Upper lobe of left lung (tissue), 6 donors: ENCODE results near the gene NCBP3. TPM values are rescaled to one million over a fixed set of nuclear protein-coding genes. Genes with fewer than 3 reads are reported as not detected.

Experiments
- ATAC-seq, 2 donors: fragments of 200-7000 bp; cut with Tn5 transposase; one replicate each; pipeline ENCODE4 v1.9.1; 2022; ENCODE audit warnings: mild to moderate bottlenecking in 2 of 2, moderate library complexity in 2 of 2; ENCODE audit not compliant: low FRiP score in 2 of 2
- DNase-seq, 2 donors: peaks; one replicate each; pipeline ENCODE4 v3.0.0-alpha.2; 2019 to 2020
- H3K27ac ChIP-seq, 4 donors: fragments of 200-600 bp; sonication (generic); one replicate each; pipeline ENCODE4 v1.5.1; 2016 to 2019
- H3K27me3 ChIP-seq, 4 donors: fragments of 200-600 bp; sonication (generic); one replicate each; pipeline ENCODE4 v1.5.1; 2017 to 2019
- H3K36me3 ChIP-seq, 4 donors: fragments of 200-600 bp; sonication (generic); one replicate each; pipeline ENCODE4 v1.5.1; 2016 to 2019
- H3K4me1 ChIP-seq, 4 donors: fragments of 200-600 bp; sonication (generic); one replicate each; pipeline ENCODE4 v1.5.1; 2018 to 2019
- H3K4me3 ChIP-seq, 4 donors: fragments of 200-600 bp; sonication (generic); one replicate each; pipeline ENCODE4 v1.5.1; 2017 to 2019; ENCODE audit warnings: mild to moderate bottlenecking in 2 of 4, moderate library complexity in 1 of 4
- H3K9me3 ChIP-seq, 4 donors: fragments of 200-600 bp; sonication (generic); one replicate each; pipeline ENCODE4 v1.5.1; 2018 to 2019
- EP300 ChIP-seq, 4 donors: sonication (generic); formaldehyde crosslinking; IDR thresholded peaks; one replicate each; pipeline ENCODE4 v1.5.1; 2017; ENCODE audit warnings: antibody characterized with exemption in 4 of 4, control low read depth in 2 of 4
- POLR2A ChIP-seq, 4 donors: fragments of 450-650 bp; IDR thresholded peaks; one replicate each; pipeline ENCODE4 v1.5.1; 2016 to 2017; ENCODE audit warnings: antibody characterized with exemption in 4 of 4, mild to moderate bottlenecking in 2 of 4
- POLR2AphosphoS5 ChIP-seq, 2 donors: sonication (generic); formaldehyde crosslinking; IDR thresholded peaks; one replicate each; pipeline ENCODE4 v1.5.1; 2017; ENCODE audit warnings: antibody characterized with exemption in 2 of 2
- WGBS, 2 donors: methylation state at CpG; one replicate each; pipeline ENCODE4 v1.1.5; 2017 to 2018; 5-methylcytosine and 5-hydroxymethylcytosine counted together
- total RNA-seq, 6 donors: library from RNA; depleted of rRNA in 4 of 6; stranded (reverse); fragments of >200 nt in 4 of 6; gene quantifications; one replicate each; pipeline versions ENCODE4 v1.1.0 to v1.2.1, GENCODE V29; 2016 to 2021
- TF ChIP-seq, protein P1 (sequence below), 6 experiments: fragments of 450-650 bp in 4 of 6; fragments of 200-600 bp in 2 of 6; sonication (generic) in 2 of 6; IDR thresholded peaks; one replicate each; pipeline ENCODE4 v1.5.1; 2016 to 2019; ENCODE audit warnings: antibody characterized with exemption in 6 of 6
- donor health status: DM: no; HTN: no; CAD: no; lungs with moderate emphysema.
- donor health status: DM: no; HTN: yes; CAD: no; lungs with severe emphysema.

The NCBP3 gene
- total RNA-seq, 6 donors from 2014 or later: 17.3 to 43.0 (median 32.5) TPM

DNA sequence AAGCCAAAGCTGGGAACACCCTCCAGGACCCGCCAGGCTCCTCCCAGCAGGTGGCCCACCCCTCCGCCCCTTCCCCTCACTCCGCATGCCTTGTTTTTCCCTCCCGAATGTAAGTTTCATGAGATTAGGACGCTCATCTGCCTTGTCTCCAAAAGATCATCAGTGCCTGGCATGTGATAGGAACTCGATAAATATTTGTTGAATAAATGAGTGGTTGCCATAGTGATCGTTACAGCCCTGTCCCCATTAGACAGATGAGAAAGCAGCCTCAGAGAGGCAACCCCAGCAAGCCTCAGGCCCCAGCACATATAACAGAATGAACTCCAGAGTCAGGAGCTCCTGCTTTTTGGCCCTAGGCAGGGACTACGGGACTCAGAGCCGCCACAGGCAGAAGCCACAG is 41.8 kb upstream of the NCBP3 start:
- WGBS, 2 donors: 72 to 83% methylated on average over 8 to 9 of the region's 9 CpGs
- peak overlapping the region; percentile 57 to 88 (median 86) for H3K27ac ChIP-seq
- peaks cover 0 to 18% (median 3%) of the 10 kb centered on the region in 4 donors for H3K36me3 ChIP-seq
- DNase-seq (no peak), ATAC-seq (peak in 1 of 2 donors; percentile 0)
- H3K4me1 ChIP-seq: peaks cover 49 to 65% (median 54%) of the 10 kb centered on the region in 4 donors
- H3K27me3 ChIP-seq: peaks cover 0 to 3% (median 0%) of the 10 kb centered on the region in 4 donors
- H3K9me3 ChIP-seq: no peaks in the 10 kb centered on the region
- no peak overlapping the region for H3K4me3 ChIP-seq
- TF ChIP-seq POLR2AphosphoS5 (IDR thresholded peaks at IDR 0.05) (no peak), POLR2A (IDR thresholded peaks at IDR 0.05) (no peak), EP300 (IDR thresholded peaks at IDR 0.05) (no peak)
- TF ChIP-seq, protein P1, sequence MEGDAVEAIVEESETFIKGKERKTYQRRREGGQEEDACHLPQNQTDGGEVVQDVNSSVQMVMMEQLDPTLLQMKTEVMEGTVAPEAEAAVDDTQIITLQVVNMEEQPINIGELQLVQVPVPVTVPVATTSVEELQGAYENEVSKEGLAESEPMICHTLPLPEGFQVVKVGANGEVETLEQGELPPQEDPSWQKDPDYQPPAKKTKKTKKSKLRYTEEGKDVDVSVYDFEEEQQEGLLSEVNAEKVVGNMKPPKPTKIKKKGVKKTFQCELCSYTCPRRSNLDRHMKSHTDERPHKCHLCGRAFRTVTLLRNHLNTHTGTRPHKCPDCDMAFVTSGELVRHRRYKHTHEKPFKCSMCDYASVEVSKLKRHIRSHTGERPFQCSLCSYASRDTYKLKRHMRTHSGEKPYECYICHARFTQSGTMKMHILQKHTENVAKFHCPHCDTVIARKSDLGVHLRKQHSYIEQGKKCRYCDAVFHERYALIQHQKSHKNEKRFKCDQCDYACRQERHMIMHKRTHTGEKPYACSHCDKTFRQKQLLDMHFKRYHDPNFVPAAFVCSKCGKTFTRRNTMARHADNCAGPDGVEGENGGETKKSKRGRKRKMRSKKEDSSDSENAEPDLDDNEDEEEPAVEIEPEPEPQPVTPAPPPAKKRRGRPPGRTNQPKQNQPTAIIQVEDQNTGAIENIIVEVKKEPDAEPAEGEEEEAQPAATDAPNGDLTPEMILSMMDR (IDR thresholded peaks at IDR 0.05): no peak

DNA sequence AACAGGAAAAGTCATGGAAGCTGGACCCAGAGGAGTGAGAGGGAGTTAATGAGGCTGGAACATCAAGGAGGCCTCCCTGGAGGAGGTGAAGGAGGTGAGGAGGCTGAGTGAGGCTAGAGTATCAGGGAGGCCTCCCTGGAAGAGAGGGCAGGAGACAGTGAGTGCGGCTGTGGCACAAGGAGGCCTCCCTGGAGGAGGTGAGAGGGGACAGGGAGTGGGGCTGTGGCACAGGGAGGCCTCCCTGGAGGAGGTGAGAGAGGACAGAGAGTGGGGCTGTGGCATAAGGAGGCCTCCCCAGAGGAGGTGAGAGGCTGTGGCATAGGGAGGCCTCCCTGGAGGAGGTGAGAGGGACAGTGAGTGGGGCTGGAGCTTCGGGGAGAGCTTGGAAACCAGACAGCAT is 41.3 kb upstream of the NCBP3 start:
- WGBS, 2 donors: 85% methylated on average over 2 of the region's 2 CpGs
- H3K27ac ChIP-seq: peak overlapping the region; percentile 57 to 88 (median 86)

DNA sequence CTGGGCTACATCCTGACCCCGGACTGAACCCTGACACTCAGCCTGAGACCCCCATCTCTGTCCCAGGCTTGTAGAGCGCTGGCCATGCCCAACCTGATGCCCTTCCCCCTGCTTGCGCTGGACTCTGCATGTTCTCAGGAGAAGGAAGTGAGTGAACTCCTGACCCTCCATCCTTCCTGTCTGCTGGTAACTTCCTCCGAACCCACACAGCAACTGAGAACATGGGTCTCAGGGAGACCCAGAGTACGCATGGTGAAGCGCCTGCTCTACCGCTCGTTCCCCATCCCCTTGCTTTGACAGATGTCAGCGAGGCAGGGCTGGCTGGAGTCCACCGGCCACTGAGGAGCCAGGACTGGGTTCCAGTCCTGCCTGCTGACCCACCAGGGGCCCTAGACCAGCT is 40.7 kb upstream of the NCBP3 start:
- Histone ChIP-seq H3K4me1 (peaks cover 43 to 55% (median 46%) of the 10 kb centered on the region in 4 donors), H3K27me3 (no peaks in the 10 kb centered on the region), H3K36me3 (peaks cover 0 to 21% (median 3%) of the 10 kb centered on the region in 4 donors), H3K27ac (peak overlapping the region; percentile 57 to 88 (median 86)), H3K9me3 (no peaks in the 10 kb centered on the region), H3K4me3 (no peak overlapping the region)
- TF ChIP-seq POLR2AphosphoS5 (IDR thresholded peaks at IDR 0.05) (peak; percentile 71 to 83), EP300 (IDR thresholded peaks at IDR 0.05) (no peak), POLR2A (IDR thresholded peaks at IDR 0.05) (peak in 1 of 4 donors; percentile 29)
- DNase-seq (peak in 1 of 2 donors; percentile 81), ATAC-seq (peak; percentile 41 to 61)
- WGBS, 2 donors: 31 to 35% methylated on average over 8 to 10 of the region's 10 CpGs

More for the DNA sequence above, 41.3 kb upstream of the NCBP3 start:
- Histone ChIP-seq H3K9me3 (no peaks in the 10 kb centered on the region), H3K36me3 (peaks cover 0 to 21% (median 3%) of the 10 kb centered on the region in 4 donors), H3K27me3 (peaks cover 0 to under 1% (median 0%) of the 10 kb centered on the region in 4 donors), H3K4me3 (no peak overlapping the region), H3K4me1 (peaks cover 47 to 61% (median 52%) of the 10 kb centered on the region in 4 donors)
- DNase-seq (no peak), ATAC-seq (no peak)
- TF ChIP-seq, protein P1 (IDR thresholded peaks at IDR 0.05): no peak
- TF ChIP-seq EP300 (IDR thresholded peaks at IDR 0.05) (no peak), POLR2A (IDR thresholded peaks at IDR 0.05) (no peak), POLR2AphosphoS5 (IDR thresholded peaks at IDR 0.05) (no peak)

DNA sequence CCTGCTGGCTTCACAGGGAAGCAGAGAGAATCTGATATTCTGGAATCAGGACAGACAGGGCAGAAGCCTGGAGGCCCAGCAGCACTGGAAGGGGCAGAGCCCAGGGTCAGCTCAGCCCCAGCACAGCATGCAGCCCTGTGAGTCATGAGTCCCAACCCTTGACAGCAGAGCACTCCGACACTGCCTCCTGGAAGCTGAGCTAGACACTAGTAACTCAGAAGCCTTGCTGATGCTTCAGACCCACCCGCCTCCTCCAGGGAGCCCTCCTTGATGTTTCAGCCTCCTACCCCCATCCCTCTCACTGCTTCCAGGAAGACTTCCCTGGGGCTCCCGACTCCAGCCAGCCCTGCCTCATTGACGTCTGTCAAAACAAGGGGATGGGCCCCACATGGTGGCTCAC is 39.9 kb upstream of the NCBP3 start:
- no peak for TF ChIP-seq POLR2AphosphoS5 (IDR thresholded peaks at IDR 0.05)
- no peak for TF ChIP-seq EP300 (IDR thresholded peaks at IDR 0.05)
- TF ChIP-seq, protein P1 (IDR thresholded peaks at IDR 0.05): no peak
- TF ChIP-seq POLR2A (IDR thresholded peaks at IDR 0.05): no peak
- H3K9me3 ChIP-seq: no peaks in the 10 kb centered on the region
- ATAC-seq: no peak

DNA sequence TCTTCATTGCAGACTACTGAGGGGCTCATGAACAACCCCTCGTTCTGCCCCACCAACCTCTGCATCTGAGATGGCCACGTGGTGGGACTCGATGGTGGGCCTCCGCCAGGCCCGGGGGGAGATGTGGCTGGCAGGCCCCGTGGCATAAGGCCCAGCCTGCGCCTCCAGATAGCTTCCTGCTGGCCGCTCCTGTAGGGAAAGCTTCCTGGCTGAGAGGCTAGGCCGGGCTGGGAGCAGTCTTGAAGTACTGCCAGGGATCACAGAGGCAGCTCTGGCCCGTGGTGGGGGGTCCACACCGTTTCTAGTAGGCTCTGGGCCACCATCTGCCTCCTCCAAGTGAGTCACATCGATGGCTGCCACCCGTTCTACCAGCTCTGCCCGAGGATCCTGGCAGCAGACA is 39.2 kb upstream of the NCBP3 start:
- Histone ChIP-seq H3K4me1 (peaks cover 30 to 40% (median 34%) of the 10 kb centered on the region in 4 donors), H3K9me3 (no peaks in the 10 kb centered on the region), H3K27ac (peak overlapping the region in 1 of 4 donors; percentile 88), H3K27me3 (no peaks in the 10 kb centered on the region), H3K36me3 (peaks cover 0 to 21% (median 3%) of the 10 kb centered on the region in 4 donors), H3K4me3 (no peak overlapping the region)
- TF ChIP-seq EP300 (IDR thresholded peaks at IDR 0.05) (no peak), POLR2AphosphoS5 (IDR thresholded peaks at IDR 0.05) (no peak), POLR2A (IDR thresholded peaks at IDR 0.05) (no peak)
- TF ChIP-seq, protein P1 (IDR thresholded peaks at IDR 0.05): no peak
- DNase-seq: no peak
- 72 to 73% methylated on average over 10 of the region's 14 CpGs for WGBS, 2 donors
- ATAC-seq: no peak

More for the DNA sequence above, 39.9 kb upstream of the NCBP3 start:
- no peak for DNase-seq
- Histone ChIP-seq H3K4me3 (no peak overlapping the region), H3K27me3 (no peaks in the 10 kb centered on the region), H3K4me1 (peaks cover 37 to 46% (median 40%) of the 10 kb centered on the region in 4 donors), H3K36me3 (peaks cover 0 to 21% (median 3%) of the 10 kb centered on the region in 4 donors), H3K27ac (peak overlapping the region in 2 of 4 donors; percentile 84 to 88)
- WGBS, 2 donors: 79 to 83% methylated on average over 4 of the region's 4 CpGs
